GM18526 (cell line): Measurements from ENCODE around the gene CCND3.
A peak's percentile ranks its signal among the peaks of the same experiment; 100 is the strongest.

ENCODE experiments used
- POLR2A ChIP-seq: IDR thresholded peaks from 3 replicates; pipeline ENCODE4 v1.6.1; 2011; ENCODE audit not compliant: insufficient read length; ENCODE audit errors: extremely low read depth

Gene CCND3

DNA sequence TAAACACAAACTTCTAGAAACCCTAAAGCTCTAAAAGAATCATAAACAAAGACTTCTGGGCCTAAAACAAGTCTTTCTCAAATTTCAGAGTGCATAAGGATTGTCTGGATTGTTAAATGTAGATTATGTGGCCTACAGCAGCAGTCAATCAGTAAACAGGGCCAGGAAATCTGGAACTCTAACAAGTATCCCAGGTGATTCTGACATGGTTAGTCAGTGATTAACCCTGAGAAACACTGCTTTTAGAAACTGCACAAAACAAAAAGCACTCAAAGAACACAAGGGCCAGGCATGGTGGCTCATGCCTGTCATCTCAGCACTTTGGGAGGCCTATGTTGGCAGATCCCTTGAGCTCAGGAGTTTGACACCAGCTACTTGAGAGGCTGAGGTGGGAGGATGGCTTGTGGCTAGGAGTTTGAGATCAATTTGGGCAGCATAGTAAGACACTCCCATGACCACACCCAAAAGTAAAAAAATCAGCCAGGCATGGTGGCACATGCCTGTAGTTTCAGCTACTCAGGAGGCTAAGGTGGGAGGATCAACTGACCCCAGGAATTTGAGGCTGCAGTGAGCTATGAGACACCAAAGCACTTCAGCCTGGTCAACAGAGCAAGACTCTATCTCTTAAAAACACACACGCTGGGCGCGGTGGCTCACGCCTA lies 26.6 kb downstream of the CCND3 start:
- no peak for TF ChIP-seq POLR2A

DNA sequence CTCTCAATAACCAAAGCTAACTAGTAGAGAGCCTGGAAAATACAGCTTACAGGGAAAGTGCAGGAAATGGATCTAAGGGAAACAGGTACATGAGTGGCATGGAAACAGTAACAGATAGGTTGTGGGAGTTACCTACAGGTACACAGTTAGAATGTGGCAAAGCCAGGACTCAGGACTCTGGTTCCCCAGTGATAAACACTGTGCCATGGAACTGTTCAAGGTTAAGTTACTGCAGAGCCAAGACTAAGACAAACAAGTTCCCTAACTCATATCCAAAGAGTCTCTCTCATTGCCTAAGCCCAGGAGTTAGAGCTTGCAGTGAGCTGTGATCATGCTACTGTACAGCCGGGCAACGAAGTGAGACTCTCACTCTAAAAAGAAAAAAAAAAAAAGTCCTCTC lies 27.3 kb downstream of the CCND3 start:
- no peak for TF ChIP-seq POLR2A

DNA sequence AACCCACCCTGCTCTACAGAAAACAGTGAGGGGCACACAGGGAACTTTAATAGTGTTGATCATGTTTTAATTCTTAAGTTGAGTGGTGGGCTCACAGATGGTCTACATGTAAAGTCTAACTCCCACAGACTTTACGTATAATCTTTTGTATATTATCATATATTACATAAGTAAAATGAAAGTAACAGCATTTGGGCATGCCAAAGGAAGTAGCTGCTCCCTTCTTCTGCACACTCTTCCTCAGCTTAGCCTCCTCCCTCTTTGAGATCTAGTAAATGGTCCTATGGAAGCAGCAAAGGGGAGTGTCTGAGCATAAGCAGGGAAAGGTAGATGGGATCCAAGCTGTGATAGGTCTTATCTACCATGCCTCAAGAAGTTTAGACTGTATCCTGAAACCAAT lies 31.9 kb downstream of the CCND3 start:
- no peak for TF ChIP-seq POLR2A

DNA sequence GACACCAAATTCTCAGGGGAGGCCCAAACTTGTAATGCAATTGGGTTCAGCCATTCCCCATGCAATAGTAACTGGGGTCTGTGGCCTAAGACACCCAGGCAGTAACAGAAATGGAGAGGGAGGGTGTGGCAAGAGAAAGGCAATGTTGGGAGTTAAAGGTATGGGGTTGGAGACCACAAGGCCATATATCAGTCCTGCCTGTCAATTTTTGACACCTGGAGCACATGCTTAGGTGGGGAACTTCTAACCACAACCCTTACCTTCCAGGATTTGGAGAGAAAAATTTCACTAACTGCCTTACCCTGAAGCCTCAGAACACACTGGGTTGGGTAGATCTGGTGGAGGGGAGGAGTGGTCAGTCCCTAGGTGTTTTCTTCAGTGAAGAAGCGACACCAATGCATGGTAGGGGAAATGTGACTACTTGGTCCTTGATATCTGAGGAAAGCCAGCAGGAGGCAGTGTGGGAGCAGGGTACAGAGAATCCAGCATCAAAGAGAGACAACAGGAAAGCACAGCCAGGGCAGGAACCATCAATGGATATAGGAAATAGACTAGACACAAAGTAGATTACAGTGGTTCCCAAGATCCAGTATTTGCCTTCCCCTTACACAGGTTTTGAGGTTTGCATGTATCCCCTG lies 39.6 kb downstream of the CCND3 start:
- TF ChIP-seq POLR2A = no peak

DNA sequence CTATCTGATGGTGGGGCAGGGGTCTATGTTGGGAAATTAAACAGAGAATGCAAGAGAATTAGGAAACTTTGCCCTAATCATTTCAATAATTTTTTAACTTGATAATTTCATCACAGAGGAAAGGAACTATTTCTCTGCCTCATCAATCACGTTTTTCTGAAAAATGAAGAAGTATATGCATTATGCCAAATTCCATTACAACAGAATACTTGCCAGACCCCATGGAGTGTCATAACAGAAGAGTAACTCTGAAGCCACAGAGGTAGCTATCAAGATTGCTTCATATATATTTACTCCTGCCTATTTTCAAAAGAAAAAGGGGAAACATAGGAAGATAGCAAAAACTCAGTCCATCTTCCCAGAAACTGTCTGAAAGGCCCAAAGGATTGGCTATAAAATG lies 40.7 kb downstream of the CCND3 start:
- no peak for TF ChIP-seq POLR2A

DNA sequence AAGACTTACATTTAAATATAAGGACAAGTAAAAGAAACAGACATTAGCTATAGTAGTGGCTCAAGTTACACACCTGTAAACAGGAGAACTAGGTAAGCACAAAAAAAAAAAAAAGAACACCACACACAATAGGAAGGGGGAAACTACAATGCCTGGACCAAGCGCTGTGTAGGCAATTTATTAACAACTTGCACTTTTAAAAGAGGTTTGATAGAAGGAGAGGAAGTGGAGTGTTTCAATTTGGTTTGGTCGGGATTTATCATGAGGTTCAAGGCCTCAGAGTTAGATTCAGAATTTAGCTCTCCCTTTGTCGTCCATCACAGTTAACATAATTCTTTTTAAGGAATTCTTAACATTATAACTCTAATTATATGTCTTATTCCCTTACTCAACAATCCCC lies 45.3 kb downstream of the CCND3 start:
- TF ChIP-seq POLR2A = no peak

DNA sequence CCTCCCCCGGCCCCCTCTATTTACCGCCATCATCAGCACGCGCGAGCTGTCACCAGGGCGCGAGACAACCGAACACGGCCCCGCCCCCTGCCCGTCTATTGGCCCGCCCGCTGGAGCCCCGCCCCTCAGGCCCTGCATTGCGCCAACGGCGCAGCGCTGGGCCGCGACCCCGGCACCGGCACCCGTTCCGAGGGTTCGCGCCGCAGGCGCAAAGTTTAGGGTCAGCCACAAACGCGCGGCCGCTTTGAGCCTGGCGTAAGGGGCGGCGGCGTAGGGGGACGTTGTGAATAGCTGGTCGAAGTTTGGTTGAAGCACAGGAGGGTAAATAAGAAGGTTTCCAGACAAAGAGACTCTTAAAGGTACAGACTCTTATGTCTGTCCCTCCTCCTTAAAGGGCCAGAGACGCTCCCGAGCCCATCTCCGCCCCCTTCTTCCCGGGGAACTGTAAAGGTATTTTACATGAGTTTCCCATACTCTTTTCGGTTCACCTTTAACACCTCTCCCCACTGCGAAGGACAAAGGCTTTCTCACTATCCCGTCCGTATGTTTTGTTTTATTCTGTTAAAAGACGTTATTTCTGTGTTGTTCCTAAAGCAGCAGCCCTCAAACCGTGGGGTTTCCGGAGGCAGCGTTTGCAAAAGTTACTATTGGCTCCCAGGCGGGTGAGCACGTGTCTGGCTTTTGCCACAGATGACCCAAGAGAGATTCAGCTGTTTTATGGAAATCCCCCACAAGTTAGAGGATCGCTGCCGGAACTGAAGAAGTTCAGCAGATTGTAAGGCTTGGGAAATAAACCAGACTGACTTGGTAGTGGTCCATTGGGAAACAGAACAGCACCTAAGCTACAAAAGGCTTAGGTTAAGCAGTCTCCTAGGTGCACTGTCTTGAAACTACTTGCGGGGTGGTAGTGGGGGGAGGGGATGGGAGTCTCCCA lies 46.0 kb downstream of the CCND3 start, which contains the start of gene USP49:
TSS of gene USP49 (minus strand) at position 76 of the 934 bp plus-strand sequence. CDS start 88,392 bp downstream, outside the sequence.
- TF ChIP-seq POLR2A = peak; percentile 57

DNA sequence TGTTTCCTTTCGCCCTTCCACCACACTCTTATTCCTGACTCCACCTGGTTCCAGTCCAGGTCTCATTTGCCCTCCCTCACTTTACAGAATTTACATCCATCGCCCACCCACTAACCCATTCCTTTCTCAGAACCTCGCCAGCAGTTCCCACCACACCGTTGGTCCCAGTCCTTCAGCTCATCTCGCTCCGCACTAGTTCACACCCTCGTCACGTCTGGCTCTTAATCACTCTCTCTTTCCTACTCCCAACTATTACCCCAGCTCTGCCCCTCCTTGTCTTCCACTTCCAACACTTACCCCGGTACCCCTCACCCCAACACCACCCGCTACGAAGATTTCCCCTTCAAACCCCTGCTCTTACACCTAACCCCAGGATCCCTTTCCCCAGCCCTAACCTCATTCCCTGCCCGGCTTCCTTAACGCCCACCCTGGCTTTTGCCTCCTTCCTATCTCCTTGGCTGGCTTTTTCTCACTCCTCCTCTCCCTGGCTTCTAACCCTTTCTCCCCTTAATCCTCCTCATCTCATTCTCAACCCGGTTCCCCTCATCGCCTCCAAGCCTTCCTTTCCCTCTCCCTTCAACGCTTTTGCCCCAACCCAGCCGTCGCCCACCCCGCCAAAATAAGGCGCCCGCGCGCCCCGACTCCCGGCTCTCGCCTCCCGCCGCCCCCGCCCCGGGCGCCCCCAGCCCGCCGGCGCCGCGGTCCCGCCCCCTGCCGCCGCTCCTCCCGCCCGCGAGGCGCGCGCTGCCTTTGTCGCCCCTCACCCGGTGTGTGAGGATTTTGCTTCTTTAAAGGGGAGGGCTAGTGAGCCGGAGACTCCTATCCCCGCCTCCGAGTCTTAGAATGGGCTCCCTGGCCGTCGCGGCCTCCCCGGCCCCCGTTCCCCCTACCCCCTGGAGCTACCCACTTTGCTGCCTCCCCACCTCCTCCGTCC lies 47.0 kb downstream of the CCND3 start:
- no peak for TF ChIP-seq POLR2A

DNA sequence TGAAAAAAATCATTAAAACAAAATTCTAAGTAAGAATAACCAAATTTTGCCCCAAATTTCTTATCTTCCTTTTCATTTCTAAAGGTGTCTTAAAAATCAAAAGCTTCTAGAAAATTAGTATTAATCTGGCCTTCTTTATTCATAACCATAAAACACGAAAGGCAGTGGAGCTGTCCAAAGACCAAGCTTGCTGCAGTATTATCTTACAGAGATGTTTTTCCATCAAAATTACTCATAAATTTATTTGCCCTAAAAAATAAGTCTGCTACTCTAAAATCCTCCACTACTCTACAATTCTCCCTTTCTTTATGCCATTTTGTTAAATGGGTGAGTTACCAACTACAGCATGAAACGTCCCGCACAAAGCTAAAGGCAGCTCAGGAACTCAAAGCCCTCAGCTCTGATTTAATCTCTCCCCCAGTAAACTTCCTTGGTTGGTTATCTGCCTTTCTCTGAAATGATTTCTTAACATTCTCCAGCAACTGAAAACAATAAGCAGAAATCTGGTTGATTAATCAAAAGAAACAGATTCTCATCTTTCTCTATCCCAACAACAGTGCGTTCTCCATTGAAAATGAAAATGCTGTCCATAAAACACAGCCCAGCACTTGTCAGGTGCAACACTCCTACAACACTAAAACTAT lies 48.6 kb downstream of the CCND3 start:
- TF ChIP-seq POLR2A = no peak

DNA sequence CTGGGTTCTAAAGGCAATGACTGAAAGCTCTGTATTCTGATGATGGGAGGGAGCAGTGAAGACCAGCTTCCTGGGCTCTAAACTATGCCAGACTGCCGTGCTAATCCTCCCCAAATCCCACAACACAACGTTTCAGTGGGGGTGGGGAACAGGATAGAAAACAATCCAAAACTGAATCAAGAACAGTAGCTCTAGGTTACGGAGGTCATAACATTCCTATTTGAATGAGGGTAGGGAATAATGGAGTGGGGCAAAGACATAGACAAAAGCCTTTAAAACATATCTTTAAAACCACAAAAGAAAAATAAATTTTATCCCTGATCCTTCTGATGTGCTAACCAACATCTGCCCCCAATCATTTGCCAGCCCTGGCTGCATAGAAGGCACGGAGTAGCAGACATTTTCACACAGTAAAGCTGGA lies 54.3 kb downstream of the CCND3 start:
- TF ChIP-seq POLR2A = no peak

DNA sequence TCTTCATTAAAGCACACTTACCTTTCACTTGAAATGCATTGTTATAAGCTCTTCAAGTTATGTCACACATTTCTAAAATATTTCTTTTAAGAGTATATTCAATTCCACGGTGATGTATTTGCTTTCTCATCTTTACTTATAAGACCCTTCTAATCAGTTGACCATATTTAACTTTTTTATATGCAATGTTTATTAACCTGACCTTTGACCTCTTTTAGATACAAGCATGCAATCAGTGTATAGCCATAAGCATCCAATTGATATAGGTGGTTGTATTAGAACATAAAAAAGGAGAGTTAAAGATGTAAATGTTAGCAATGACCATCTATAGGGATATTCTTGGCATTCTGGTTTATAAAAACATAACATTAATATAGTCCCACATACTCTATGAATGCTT lies 55.7 kb downstream of the CCND3 start:
- TF ChIP-seq POLR2A = no peak

DNA sequence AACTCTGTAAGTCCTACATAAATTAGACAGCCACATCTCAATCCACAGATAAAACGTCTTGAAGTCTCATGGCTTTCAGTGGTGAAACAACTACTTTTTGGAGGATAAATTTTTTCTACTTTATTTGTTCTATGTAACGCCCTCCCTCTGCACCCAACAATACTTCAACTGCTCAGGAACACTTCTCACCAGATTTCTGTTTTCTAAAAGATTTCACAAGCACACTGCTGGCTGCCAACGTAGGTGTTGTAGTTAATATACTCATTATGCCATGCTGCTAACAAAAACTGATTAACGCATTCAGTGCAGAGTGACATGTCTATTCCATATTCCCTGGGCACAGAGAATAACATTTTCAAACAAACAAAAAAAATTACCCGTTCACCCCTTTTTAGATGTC lies 56.7 kb downstream of the CCND3 start:
- no peak for TF ChIP-seq POLR2A
